H1 (cell line): ENCODE measurements around the gene NBAS. TPM values are rescaled to one million over a fixed set of nuclear protein-coding genes. Genes with fewer than 3 reads are reported as not detected.

ENCODE experiments used
- RAD21 ChIP-seq, 2 experiments: IDR thresholded peaks in 1 of 2; conservative IDR thresholded peaks in 1 of 2; 2 replicates each; pipeline ENCODE4 v1.6.1; 2011; ENCODE audit warnings: low read depth in 2 of 2, low read length in 2 of 2, improper control_type of control experiment in 1 of 2, inconsistent platforms in 1 of 2, mild to moderate bottlenecking in 1 of 2, moderate library complexity in 1 of 2
- RBBP5 ChIP-seq: IDR thresholded peaks from 2 replicates; pipeline ENCODE4 v1.7.1; 2012; ENCODE audit warnings: low read depth, mild to moderate bottlenecking, inconsistent platforms, low read length, moderate library complexity, borderline replicate concordance
- SIN3A ChIP-seq, 2 experiments: IDR thresholded peaks in 1 of 2; conservative IDR thresholded peaks in 1 of 2; 2 replicates each; pipeline ENCODE4 v1.6.1; 2011 to 2012; ENCODE audit warnings: low read length in 2 of 2, improper control_type of control experiment in 1 of 2, low read depth in 1 of 2, mild to moderate bottlenecking in 1 of 2
- SP1 ChIP-seq: IDR thresholded peaks from 2 replicates; pipeline ENCODE4 v1.6.1; 2011; ENCODE audit warnings: low read depth, low read length
- polyA plus RNA-seq, 7 experiments: library from polyadenylated mRNA; depleted of rRNA in 3 of 7; stranded (reverse) in 5 of 7; unstranded in 2 of 7; fragments of >200 nt in 5 of 7; fragments of 200-250 nt in 2 of 7; gene quantifications; 1 replicate in 5 of 7; 2 replicates in 1 of 7; 4 replicates in 1 of 7; pipeline versions ENCODE4 v1.2.1 to v1.2.3, GENCODE V29; 2011 to 2013; ENCODE audit warnings: missing spikeins in 2 of 7, mixed read lengths in 2 of 7
- total RNA-seq: library from RNA; stranded (reverse); fragmentation: NEBNext Ultra II Directional; extraction: Animal tissue kit (Norgen Biotek cat#: 25700); gene quantifications from 2 replicates; pipeline ENCODE4 v1.2.1, GENCODE V29; 2021
- TF ChIP-seq, protein P1 (sequence below): fragments of 300-600 bp; sonication (generic); IDR thresholded peaks from 2 replicates; pipeline ENCODE4 v1.7.1; 2012; ENCODE audit warnings: low read length, moderate library complexity, mild to moderate bottlenecking, inconsistent platforms; ENCODE audit not compliant: insufficient replicate concordance

The NBAS gene
- total and polyA plus RNA-seq, 2 of the 8 experiments (the other 6 are each of a cell fraction or from before 2014, with no cell fraction given) = 19.6 to 34.8 TPM

- TF ChIP-seq, protein P1, sequence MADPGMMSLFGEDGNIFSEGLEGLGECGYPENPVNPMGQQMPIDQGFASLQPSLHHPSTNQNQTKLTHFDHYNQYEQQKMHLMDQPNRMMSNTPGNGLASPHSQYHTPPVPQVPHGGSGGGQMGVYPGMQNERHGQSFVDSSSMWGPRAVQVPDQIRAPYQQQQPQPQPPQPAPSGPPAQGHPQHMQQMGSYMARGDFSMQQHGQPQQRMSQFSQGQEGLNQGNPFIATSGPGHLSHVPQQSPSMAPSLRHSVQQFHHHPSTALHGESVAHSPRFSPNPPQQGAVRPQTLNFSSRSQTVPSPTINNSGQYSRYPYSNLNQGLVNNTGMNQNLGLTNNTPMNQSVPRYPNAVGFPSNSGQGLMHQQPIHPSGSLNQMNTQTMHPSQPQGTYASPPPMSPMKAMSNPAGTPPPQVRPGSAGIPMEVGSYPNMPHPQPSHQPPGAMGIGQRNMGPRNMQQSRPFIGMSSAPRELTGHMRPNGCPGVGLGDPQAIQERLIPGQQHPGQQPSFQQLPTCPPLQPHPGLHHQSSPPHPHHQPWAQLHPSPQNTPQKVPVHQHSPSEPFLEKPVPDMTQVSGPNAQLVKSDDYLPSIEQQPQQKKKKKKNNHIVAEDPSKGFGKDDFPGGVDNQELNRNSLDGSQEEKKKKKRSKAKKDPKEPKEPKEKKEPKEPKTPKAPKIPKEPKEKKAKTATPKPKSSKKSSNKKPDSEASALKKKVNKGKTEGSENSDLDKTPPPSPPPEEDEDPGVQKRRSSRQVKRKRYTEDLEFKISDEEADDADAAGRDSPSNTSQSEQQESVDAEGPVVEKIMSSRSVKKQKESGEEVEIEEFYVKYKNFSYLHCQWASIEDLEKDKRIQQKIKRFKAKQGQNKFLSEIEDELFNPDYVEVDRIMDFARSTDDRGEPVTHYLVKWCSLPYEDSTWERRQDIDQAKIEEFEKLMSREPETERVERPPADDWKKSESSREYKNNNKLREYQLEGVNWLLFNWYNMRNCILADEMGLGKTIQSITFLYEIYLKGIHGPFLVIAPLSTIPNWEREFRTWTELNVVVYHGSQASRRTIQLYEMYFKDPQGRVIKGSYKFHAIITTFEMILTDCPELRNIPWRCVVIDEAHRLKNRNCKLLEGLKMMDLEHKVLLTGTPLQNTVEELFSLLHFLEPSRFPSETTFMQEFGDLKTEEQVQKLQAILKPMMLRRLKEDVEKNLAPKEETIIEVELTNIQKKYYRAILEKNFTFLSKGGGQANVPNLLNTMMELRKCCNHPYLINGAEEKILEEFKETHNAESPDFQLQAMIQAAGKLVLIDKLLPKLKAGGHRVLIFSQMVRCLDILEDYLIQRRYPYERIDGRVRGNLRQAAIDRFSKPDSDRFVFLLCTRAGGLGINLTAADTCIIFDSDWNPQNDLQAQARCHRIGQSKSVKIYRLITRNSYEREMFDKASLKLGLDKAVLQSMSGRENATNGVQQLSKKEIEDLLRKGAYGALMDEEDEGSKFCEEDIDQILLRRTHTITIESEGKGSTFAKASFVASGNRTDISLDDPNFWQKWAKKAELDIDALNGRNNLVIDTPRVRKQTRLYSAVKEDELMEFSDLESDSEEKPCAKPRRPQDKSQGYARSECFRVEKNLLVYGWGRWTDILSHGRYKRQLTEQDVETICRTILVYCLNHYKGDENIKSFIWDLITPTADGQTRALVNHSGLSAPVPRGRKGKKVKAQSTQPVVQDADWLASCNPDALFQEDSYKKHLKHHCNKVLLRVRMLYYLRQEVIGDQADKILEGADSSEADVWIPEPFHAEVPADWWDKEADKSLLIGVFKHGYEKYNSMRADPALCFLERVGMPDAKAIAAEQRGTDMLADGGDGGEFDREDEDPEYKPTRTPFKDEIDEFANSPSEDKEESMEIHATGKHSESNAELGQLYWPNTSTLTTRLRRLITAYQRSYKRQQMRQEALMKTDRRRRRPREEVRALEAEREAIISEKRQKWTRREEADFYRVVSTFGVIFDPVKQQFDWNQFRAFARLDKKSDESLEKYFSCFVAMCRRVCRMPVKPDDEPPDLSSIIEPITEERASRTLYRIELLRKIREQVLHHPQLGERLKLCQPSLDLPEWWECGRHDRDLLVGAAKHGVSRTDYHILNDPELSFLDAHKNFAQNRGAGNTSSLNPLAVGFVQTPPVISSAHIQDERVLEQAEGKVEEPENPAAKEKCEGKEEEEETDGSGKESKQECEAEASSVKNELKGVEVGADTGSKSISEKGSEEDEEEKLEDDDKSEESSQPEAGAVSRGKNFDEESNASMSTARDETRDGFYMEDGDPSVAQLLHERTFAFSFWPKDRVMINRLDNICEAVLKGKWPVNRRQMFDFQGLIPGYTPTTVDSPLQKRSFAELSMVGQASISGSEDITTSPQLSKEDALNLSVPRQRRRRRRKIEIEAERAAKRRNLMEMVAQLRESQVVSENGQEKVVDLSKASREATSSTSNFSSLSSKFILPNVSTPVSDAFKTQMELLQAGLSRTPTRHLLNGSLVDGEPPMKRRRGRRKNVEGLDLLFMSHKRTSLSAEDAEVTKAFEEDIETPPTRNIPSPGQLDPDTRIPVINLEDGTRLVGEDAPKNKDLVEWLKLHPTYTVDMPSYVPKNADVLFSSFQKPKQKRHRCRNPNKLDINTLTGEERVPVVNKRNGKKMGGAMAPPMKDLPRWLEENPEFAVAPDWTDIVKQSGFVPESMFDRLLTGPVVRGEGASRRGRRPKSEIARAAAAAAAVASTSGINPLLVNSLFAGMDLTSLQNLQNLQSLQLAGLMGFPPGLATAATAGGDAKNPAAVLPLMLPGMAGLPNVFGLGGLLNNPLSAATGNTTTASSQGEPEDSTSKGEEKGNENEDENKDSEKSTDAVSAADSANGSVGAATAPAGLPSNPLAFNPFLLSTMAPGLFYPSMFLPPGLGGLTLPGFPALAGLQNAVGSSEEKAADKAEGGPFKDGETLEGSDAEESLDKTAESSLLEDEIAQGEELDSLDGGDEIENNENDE = no peak
- TF ChIP-seq RBBP5 = no peak
- no peak for TF ChIP-seq SIN3A (conservative IDR thresholded peaks at IDR 0.05 in 1 of 2, IDR thresholded peaks at IDR 0.05 in 1 of 2; ENCODE audit: low read depth in 1 of 2, low read length in 2 of 2)
- no peak for TF ChIP-seq SP1
- TF ChIP-seq RAD21 (IDR thresholded peaks at IDR 0.05 in 1 of 2, conservative IDR thresholded peaks at IDR 0.05 in 1 of 2; ENCODE audit: low read depth in 2 of 2, low read length in 2 of 2) = no peak
Observed at GRCh38 chr2:15457868-15458267, 103.3 kb downstream of the NBAS start (continued).
